HG03565 (cell line): Measurements from ENCODE around the gene OR10C1.
"Not testable (repeated sequence)": the region's sequence is repeated elsewhere in the genome, so short reads cannot be mapped to it uniquely, and the experiment has no call there.

Source experiments
- ATAC-seq: cut with Tn5 transposase; IDR thresholded peaks from one replicate; pipeline ENCODE4 v1.9.1; 2021; ENCODE audit warnings: mild to moderate bottlenecking, moderate library complexity; ENCODE audit not compliant: unreplicated experiment

OR10C1 gene, protein sequence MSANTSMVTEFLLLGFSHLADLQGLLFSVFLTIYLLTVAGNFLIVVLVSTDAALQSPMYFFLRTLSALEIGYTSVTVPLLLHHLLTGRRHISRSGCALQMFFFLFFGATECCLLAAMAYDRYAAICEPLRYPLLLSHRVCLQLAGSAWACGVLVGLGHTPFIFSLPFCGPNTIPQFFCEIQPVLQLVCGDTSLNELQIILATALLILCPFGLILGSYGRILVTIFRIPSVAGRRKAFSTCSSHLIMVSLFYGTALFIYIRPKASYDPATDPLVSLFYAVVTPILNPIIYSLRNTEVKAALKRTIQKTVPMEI

DNA sequence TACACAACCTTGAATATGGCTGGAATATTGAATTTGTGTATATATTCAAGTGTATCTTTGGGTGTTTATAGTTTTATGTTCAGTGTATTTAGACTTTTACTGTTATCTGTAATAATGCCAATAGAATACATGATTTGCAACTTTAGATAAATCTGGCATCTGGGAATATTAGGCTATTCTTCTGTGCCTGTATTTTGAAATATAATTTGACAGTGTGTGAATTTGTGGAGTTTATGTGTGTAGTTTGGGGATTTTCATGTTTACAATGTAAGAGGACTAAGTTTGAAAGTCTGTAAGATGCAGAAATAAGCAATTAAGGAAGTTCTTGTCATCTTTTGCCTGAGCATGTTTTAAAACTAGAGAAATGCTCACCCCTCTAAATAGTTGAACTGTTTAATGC is at the start of gene OR10C1:
Gene OR10C1 (plus strand): TSS at position 301 of the 400 bp plus-strand sequence. CDS start 710 bp downstream, outside the sequence.
- no peak for ATAC-seq

- no peak for ATAC-seq
Measured at GRCh38 chr6:29395331-29395730, 43.8 kb upstream of the OR10C1 start, which contains the start of gene OR12D2. Gene OR12D2 (plus strand): TSS chr6:29395631. CDS start chr6:29396700, 1,069 bp downstream.

DNA sequence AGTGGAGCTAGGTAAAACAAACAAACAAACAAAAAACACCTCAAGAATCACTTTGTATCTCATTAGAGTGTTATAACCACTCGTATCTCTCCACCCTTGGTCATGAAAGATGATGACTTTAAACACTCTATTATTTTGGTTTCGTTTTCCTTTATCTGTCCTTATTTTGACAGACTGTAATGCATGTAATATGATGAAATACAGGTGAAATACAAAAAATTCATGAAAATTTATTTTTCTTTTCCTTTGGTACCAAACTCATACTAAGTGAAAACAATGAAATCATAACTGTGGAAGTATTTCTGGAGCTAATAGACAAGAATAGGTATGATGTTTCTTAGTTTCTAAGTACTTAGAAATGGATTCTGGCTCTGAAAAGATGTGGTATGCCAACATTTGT is 39.6 kb upstream of the OR10C1 start:
- ATAC-seq, result no peak

DNA sequence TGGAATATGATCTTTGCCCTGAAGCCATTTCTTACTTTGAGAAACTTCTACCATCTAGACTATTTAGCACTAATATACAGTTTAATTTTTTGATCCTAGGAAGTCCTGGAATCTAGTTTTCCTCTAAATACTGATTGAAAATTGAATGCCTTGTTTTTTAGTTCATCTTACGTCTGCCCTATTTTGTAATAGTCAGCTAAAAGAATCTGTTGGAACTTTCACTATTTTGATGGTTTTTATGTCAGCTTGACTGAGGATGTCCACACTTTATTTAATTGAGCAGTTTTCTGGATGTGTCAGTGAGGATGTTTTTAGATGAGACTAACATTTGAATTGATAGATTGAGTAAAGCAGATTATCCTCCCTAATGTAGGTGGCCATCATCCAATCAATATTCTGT is 35.3 kb upstream of the OR10C1 start:
- no peak for ATAC-seq

GRCh38 chr6:29414588-29414987 is 24.5 kb upstream of the OR10C1 start, which contains the start of gene OR12D1:
Gene OR12D1 (plus strand): TSS chr6:29414928.
- no peak for ATAC-seq

- no peak for ATAC-seq
Measured at GRCh38 chr6:29419516-29419915, 19.6 kb upstream of the OR10C1 start.

DNA sequence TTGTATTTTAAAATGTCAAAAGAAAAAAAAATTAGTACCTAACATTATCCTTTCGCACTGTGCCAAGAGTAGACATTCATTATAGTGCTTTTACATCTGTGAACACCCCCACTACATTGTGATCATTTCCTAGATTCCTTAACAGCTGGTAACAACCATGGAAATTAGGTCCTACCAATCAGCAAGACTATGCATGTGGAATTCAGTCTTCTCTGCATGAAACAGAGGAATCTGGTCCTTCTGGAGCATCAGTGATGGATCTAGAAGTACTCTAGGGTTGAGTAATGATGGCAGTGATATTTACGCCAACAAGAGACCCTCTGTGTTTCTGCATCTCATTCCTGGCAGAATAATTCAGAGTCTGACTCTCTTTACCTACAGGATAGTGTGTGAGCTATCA is 14.9 kb upstream of the OR10C1 start:
- no peak for ATAC-seq

DNA sequence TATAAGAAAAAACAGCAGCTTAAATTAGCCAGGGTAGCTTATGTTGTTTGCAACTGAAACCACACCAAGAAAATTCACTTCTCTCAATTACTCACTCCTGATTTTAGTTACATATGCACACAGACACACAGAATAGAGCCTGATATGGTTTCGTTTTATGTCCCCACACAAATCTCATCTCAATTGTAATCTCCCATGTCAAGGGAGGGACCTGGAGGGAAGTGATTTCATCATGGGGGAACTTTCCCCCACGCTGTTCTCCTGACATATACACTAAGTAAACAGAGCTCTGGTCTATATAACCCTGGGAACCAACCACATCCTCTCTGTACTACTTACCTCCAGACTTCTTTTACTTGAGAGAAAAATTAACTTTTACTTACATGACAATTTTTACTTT is 14.5 kb upstream of the OR10C1 start:
- no peak for ATAC-seq

GRCh38 chr6:29425075-29425474 is 14.0 kb upstream of the OR10C1 start:
- ATAC-seq, result no peak

- no peak for ATAC-seq
Measured at GRCh38 chr6:29426654-29427053, 12.5 kb upstream of the OR10C1 start.

DNA sequence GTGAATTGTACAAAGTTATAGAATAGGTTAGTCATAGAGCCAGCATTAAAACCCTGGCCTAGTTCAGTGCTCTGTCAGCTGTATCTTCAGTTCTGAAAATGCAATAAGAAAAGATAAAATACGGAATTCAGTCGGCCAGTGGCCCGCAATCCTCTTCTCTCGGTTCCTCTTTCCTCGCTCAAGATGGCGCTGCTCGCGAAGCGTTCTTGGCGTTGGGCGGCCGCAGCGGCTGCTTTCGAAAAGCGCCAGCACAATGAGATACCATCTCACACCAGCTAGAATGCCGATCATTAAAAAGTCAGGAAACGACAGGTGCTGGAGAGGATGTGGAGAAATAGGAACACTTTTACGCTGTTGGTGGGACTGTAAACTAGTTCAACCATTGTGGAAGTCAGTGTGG is 2.4 kb upstream of the OR10C1 start:
- ATAC-seq, result not testable (repeated sequence)

DNA sequence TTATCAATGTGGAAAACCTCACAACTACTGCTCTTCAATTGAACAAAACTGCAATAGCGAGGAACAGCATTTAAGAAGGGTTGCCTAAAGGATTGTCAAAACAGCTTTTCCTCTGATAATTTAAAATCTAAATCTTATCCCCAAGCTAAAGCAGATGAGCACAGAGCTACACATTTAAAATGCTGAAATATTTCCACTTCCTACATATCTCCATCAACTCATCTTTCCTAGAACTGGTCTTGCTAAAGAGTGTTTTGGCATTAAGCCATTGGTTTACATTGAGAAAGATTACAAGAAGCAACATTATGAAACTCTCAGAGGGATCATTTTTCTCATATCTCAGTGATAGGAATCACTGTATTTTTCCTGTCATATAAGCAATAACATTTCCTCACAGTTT is 3.6 kb downstream of the OR10C1 start:
- ATAC-seq, result no peak

GRCh38 chr6:29444031-29444430 is 4.9 kb downstream of the OR10C1 start:
- ATAC-seq, result not testable (repeated sequence)

- ATAC-seq, result no peak
Measured at GRCh38 chr6:29447670-29448069, 8.6 kb downstream of the OR10C1 start.

GRCh38 chr6:29451471-29452193 is 12.5 kb downstream of the OR10C1 start:
- no peak for ATAC-seq

GRCh38 chr6:29456971-29457370 is 17.9 kb downstream of the OR10C1 start, which contains the start of the genes OR11A1 and OR2H1:
Gene OR11A1 (minus strand): TSS chr6:29457071. CDS start chr6:29427641, 29,430 bp downstream.
Gene OR2H1 (plus strand): TSS chr6:29457155. CDS start chr6:29461770, 4,615 bp downstream.
- ATAC-seq, result no peak

DNA sequence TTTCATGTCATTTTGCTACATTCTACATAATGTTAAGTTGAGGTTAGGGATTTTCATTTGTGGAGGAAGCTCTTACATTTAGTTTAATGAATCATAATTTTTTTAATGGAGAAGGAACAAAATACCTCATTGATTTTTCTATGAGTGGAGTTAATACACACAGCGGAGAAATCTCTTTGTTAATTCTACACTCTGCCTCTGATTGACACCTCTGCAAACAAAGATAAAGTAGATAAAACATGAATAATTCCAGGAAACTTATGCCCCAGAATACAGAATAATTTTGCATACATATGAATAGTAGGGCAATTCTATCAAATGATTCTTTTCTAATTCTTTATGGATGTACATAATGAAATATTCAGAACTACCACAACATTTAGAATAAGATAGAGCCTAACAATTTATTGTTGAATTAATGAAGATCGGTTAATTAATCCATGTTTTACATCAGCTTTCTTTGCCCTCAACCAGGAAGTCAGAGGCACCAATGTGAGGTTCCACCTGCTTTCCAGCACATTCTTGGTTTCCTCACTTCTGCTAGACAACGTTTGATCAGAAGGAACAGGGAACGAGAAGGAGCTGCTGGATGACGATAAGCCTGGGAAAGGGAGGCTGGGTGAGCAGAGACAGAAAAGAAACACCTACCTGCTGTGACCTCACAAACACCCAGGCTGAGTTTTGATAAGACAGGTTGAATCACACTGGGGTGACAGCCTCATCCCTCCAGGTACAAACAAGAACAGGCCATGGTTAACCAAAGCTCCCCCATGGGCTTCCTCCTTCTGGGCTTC is 22.1 kb downstream of the OR10C1 start:
- ATAC-seq, result no peak

GRCh38 chr6:29462022-29462421 is 22.9 kb downstream of the OR10C1 start:
- ATAC-seq, result no peak

DNA sequence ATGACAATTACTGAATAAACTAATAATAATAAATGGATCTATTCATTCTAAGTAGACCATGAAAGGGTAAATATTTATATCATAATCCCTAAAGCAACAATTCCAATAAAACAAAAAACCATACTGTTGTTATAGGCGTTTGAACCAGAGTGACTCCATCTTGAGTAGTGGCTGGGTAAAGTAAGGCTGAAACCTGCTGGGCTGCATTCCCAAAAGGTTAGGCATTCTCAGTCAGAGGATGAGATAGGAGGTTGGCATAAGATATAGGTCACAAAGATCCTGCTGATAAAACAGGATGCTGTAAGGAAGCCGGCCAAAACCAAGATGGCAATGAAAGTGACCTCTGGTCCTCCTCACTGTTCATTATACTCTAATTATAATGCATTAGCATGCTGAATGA is 26.2 kb downstream of the OR10C1 start:
- no peak for ATAC-seq

GRCh38 chr6:29465801-29466200 is 26.7 kb downstream of the OR10C1 start:
- ATAC-seq, result no peak

GRCh38 chr6:29466241-29466640 is 27.1 kb downstream of the OR10C1 start:
- ATAC-seq, result no peak
